Measurements from ENCODE around the gene SPAG16. TPM values are rescaled to one million over a fixed set of nuclear protein-coding genes. Genes with fewer than 3 reads are reported as not detected.

The SPAG16 gene
- total and polyA plus RNA-seq, 2 donors (not counting 1 experiment from before 2014, with no cell fraction given) = 3.4 to 8.6 TPM

DNA sequence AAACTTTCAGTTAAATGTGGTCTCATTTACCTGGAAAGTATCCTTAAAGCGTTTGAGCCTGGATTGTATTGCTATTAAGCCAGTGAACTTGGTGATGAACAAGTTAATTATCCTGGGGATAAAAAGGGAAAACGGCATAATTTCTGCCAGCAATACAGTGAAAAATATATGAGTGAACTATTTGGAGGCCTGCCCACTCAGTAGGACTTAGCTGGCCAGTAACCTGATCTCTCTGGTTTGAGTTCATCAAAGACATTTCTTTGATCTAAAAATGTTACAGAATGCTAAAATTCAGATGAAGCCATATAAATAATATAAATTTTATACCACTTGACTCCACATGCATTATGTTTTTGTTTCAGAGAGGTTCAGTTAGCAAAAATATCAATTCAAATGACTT, 885.5 kb downstream of the SPAG16 start:
- Histone ChIP-seq H3K79me2 (ENCODE audit: control insufficient read depth, insufficient read depth, low read length) (no peaks in the 10 kb centered on the region), H3K36me3 (replicated peaks in 1 of 2; ENCODE audit: control extremely low read depth in 1 of 2, control insufficient read depth in 1 of 2, extremely low read depth in 1 of 2, insufficient read depth in 2 of 2, low read length in 1 of 2) (no peaks in the 10 kb centered on the region), H3K4me1 (ENCODE audit: control insufficient read depth in 2 of 2, insufficient read depth in 2 of 2, low read length in 2 of 2) (no peaks in the 10 kb centered on the region), H3K9ac (ENCODE audit: low read length) (no peak overlapping the region), H3K4me3 (ENCODE audit: control extremely low read depth in 1 of 5, extremely low read depth in 1 of 5, insufficient read depth in 1 of 5, low read depth in 2 of 5, low read length in 4 of 5) (no peak overlapping the region), H2AFZ (ENCODE audit: insufficient read depth, low read depth, low read length, poor library complexity, severe bottlenecking) (no peak overlapping the region), H3K9me3 (ENCODE audit: control extremely low read depth in 1 of 3, control insufficient read depth in 2 of 3, insufficient read depth in 1 of 3, low read length in 2 of 3) (no peaks in the 10 kb centered on the region), H3K27ac (ENCODE audit: low read length in 2 of 2) (no peak overlapping the region), H3K4me2 (replicated peaks; ENCODE audit: low read depth, low read length, poor library complexity, severe bottlenecking) (no peak overlapping the region), H4K20me1 (ENCODE audit: control insufficient read depth, insufficient read depth, low read length, poor library complexity, severe bottlenecking) (no peaks in the 10 kb centered on the region), H3K27me3 (replicated peaks in 1 of 4; ENCODE audit: control extremely low read depth in 1 of 4, control insufficient read depth in 3 of 4, insufficient read depth in 4 of 4, low read length in 3 of 4) (no peaks in the 10 kb centered on the region)
- no peak overlapping the region for H3K4me3 Mint-ChIP-seq
- POLR2A ChIA-PET = no interaction called here
- no peaks in the 10 kb centered on the region for H3K27me3 Mint-ChIP-seq
- TF ChIP-seq EZH2 (IDR thresholded peaks at IDR 0.05; ENCODE audit: borderline replicate concordance, insufficient read depth, low read depth, low read length, poor library complexity, severe bottlenecking) = no peak
- TF ChIP-seq, protein P1, sequence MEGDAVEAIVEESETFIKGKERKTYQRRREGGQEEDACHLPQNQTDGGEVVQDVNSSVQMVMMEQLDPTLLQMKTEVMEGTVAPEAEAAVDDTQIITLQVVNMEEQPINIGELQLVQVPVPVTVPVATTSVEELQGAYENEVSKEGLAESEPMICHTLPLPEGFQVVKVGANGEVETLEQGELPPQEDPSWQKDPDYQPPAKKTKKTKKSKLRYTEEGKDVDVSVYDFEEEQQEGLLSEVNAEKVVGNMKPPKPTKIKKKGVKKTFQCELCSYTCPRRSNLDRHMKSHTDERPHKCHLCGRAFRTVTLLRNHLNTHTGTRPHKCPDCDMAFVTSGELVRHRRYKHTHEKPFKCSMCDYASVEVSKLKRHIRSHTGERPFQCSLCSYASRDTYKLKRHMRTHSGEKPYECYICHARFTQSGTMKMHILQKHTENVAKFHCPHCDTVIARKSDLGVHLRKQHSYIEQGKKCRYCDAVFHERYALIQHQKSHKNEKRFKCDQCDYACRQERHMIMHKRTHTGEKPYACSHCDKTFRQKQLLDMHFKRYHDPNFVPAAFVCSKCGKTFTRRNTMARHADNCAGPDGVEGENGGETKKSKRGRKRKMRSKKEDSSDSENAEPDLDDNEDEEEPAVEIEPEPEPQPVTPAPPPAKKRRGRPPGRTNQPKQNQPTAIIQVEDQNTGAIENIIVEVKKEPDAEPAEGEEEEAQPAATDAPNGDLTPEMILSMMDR (IDR thresholded peaks at IDR 0.05) = no peak
- H3K4me1 Mint-ChIP-seq = no peaks in the 10 kb centered on the region
- 75% methylated on average over 2 of the region's 2 CpGs for WGBS (ENCODE audit: insufficient coverage)
- H3K27ac Mint-ChIP-seq = no peak overlapping the region
- CTCF ChIA-PET = no interaction called here
- H3K9me3 Mint-ChIP-seq (ENCODE audit: insufficient read depth) = no peaks in the 10 kb centered on the region
- intact Hi-C loops (cut with micrococcal nuclease) = no loop called here
- DNase-seq = no peak
- ATAC-seq (ENCODE audit: low read depth) = no peak

DNA sequence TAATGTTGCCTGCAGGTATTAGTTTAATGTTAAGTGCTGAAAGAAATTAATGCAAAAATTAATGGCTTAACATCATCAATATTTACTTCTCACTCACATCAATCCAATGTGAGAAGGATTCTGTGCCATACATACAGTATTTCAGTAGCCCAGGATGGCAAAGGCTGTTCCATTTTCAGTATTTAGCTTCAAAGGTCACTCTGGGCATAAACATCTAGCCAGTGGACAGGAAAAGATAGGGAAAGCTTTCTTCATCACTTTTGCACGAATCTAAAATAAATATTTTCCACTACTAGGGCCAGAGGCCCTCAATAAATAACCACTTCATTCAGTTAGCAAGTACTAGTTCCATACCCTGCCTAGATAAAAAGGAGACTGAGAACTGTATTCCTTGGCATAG, 890.3 kb downstream of the SPAG16 start:
- H3K4me2 ChIP-seq (replicated peaks; ENCODE audit: low read depth, low read length, poor library complexity, severe bottlenecking) = no peak overlapping the region
- H4K20me1 ChIP-seq (ENCODE audit: control insufficient read depth, insufficient read depth, low read length, poor library complexity, severe bottlenecking) = no peaks in the 10 kb centered on the region
- H3K9me3 ChIP-seq (ENCODE audit: control extremely low read depth in 1 of 3, control insufficient read depth in 2 of 3, insufficient read depth in 1 of 3, low read length in 2 of 3) = no peaks in the 10 kb centered on the region
- no peaks in the 10 kb centered on the region for H3K4me1 Mint-ChIP-seq
- H3K27me3 Mint-ChIP-seq = no peaks in the 10 kb centered on the region
- POLR2A ChIA-PET = no interaction called here
- H3K4me1 ChIP-seq (ENCODE audit: control insufficient read depth in 2 of 2, insufficient read depth in 2 of 2, low read length in 2 of 2) = no peaks in the 10 kb centered on the region
- no peaks in the 10 kb centered on the region for H3K27me3 ChIP-seq (replicated peaks in 1 of 4; ENCODE audit: control extremely low read depth in 1 of 4, control insufficient read depth in 3 of 4, insufficient read depth in 4 of 4, low read length in 3 of 4)
- ATAC-seq (ENCODE audit: low read depth) = no peak
- CTCF ChIA-PET = no interaction called here
- no peak overlapping the region for H3K9ac ChIP-seq (ENCODE audit: low read length)
- no peaks in the 10 kb centered on the region for H3K36me3 ChIP-seq (replicated peaks in 1 of 2; ENCODE audit: control extremely low read depth in 1 of 2, control insufficient read depth in 1 of 2, extremely low read depth in 1 of 2, insufficient read depth in 2 of 2, low read length in 1 of 2)
- no peaks in the 10 kb centered on the region for H3K79me2 ChIP-seq (ENCODE audit: control insufficient read depth, insufficient read depth, low read length)
- no peak for TF ChIP-seq EZH2 (IDR thresholded peaks at IDR 0.05; ENCODE audit: borderline replicate concordance, insufficient read depth, low read depth, low read length, poor library complexity, severe bottlenecking)
- TF ChIP-seq, protein P1 (IDR thresholded peaks at IDR 0.05) = no peak
- H3K4me3 Mint-ChIP-seq = no peak overlapping the region
- WGBS (ENCODE audit: insufficient coverage) = no CpG with 5 or more reads among the region's 1 CpG
- H2AFZ ChIP-seq (ENCODE audit: insufficient read depth, low read depth, low read length, poor library complexity, severe bottlenecking) = no peak overlapping the region
- H3K27ac ChIP-seq (ENCODE audit: low read length in 2 of 2) = no peak overlapping the region
- no peak overlapping the region for H3K4me3 ChIP-seq (ENCODE audit: control extremely low read depth in 1 of 5, extremely low read depth in 1 of 5, insufficient read depth in 1 of 5, low read depth in 2 of 5, low read length in 4 of 5)
- no peak for DNase-seq
- intact Hi-C loops (cut with micrococcal nuclease) = no loop called here
- no peak overlapping the region for H3K27ac Mint-ChIP-seq
- H3K9me3 Mint-ChIP-seq (ENCODE audit: insufficient read depth) = no peaks in the 10 kb centered on the region

All from B cell (primary cell).